GM10266 (cell line): ENCODE data around the gene PPM1H.
"Not testable (repeated sequence)": the region's sequence is repeated elsewhere in the genome, so short reads cannot be mapped to it uniquely, and the experiment has no call there.

Source experiments
- DNase-seq: peaks from one replicate; pipeline ENCODE4 v3.0.0; 2012; ENCODE audit errors: extremely low spot score
- CTCF ChIP-seq: IDR thresholded peaks from 2 replicates; pipeline ENCODE4 v1.5.1; 2012; ENCODE audit warnings: mild to moderate bottlenecking, low read depth; ENCODE audit not compliant: control insufficient read depth, insufficient read depth; ENCODE audit errors: missing control alignments

The PPM1H gene

GRCh38 chr12:62879691-62880090 lies 55.3 kb downstream of the PPM1H start:
- no peak for TF ChIP-seq CTCF

GRCh38 chr12:62879228-62879627 lies 55.7 kb downstream of the PPM1H start:
- not testable (repeated sequence) for DNase-seq

More at GRCh38 chr12:62879691-62880090, 55.3 kb downstream of the PPM1H start:
- DNase-seq = no peak

GRCh38 chr12:62878211-62878610 lies 56.7 kb downstream of the PPM1H start:
- DNase-seq = no peak
- no peak for TF ChIP-seq CTCF

- no peak for DNase-seq
- TF ChIP-seq CTCF = no peak
Measured at GRCh38 chr12:62876938-62877548, 57.9 kb downstream of the PPM1H start.

- DNase-seq = no peak
- TF ChIP-seq CTCF = no peak
Measured at GRCh38 chr12:62873826-62874448, 61.0 kb downstream of the PPM1H start.

GRCh38 chr12:62873116-62873825 lies 61.7 kb downstream of the PPM1H start:
- no peak for TF ChIP-seq CTCF
- no peak for DNase-seq

GRCh38 chr12:62868820-62869219 lies 66.1 kb downstream of the PPM1H start:
- no peak for TF ChIP-seq CTCF

More at GRCh38 chr12:62868820-62869219, 66.1 kb downstream of the PPM1H start:
- no peak for DNase-seq
